Trophoblast cell (in vitro differentiated cells and primary cell): ENCODE measurements around the gene PPFIA2.

ENCODE experiments used
- DNase-seq, 2 donors: peaks; one replicate each; pipeline ENCODE4 v3.0.0-alpha.2; 2016
- H2AFZ ChIP-seq: 2 replicates; pipeline ENCODE4 v1.6.1; 2013; ENCODE audit warnings: low read length, moderate library complexity, mild to moderate bottlenecking; ENCODE audit not compliant: insufficient read depth, poor library complexity
- H2AK5ac ChIP-seq: 2 replicates; pipeline ENCODE4 v1.6.1; 2013; ENCODE audit warnings: mild to moderate bottlenecking, low read length
- H2BK120ac ChIP-seq: 2 replicates; pipeline ENCODE4 v1.6.1; 2013; ENCODE audit warnings: low read length, mild to moderate bottlenecking, moderate library complexity; ENCODE audit not compliant: insufficient read depth, poor library complexity
- H2BK12ac ChIP-seq: 2 replicates; pipeline ENCODE4 v1.6.1; 2013; ENCODE audit warnings: mild to moderate bottlenecking, low read length, moderate library complexity
- H2BK5ac ChIP-seq: 2 replicates; pipeline ENCODE4 v1.6.1; 2013; ENCODE audit warnings: low read length, low read depth, moderate library complexity, mild to moderate bottlenecking; ENCODE audit not compliant: poor library complexity
- H3K14ac ChIP-seq: 2 replicates; pipeline ENCODE4 v1.6.1; 2013; ENCODE audit warnings: mild to moderate bottlenecking, low read length
- H3K18ac ChIP-seq: 2 replicates; pipeline ENCODE4 v1.6.1; 2013; ENCODE audit warnings: mild to moderate bottlenecking, low read length
- H3K23ac ChIP-seq: 2 replicates; pipeline ENCODE4 v1.6.1; 2013; ENCODE audit warnings: low read length
- H3K27ac ChIP-seq: 2 replicates; pipeline ENCODE4 v1.5.1; 2013; ENCODE audit warnings: low read depth, mild to moderate bottlenecking, inconsistent platforms, low read length, moderate library complexity
- H3K27me3 ChIP-seq: 2 replicates; pipeline ENCODE4 v1.6.1; 2013; ENCODE audit warnings: inconsistent platforms, mild to moderate bottlenecking, low read length, moderate library complexity; ENCODE audit not compliant: insufficient read depth
- H3K36me3 ChIP-seq, 2 experiments: 1 replicate in 1 of 2; 2 replicates in 1 of 2; pipeline ENCODE4 v1.6.1; 2013; ENCODE audit warnings: low read length in 2 of 2, mild to moderate bottlenecking in 2 of 2, moderate library complexity in 1 of 2; ENCODE audit not compliant: insufficient read depth in 2 of 2, control insufficient read depth in 1 of 2
- H3K4ac ChIP-seq: 2 replicates; pipeline ENCODE4 v1.6.1; 2013; ENCODE audit warnings: low read depth, mild to moderate bottlenecking, low read length, moderate library complexity
- H3K4me1 ChIP-seq, 2 experiments: 1 replicate in 1 of 2; 2 replicates in 1 of 2; pipeline ENCODE4 v1.6.1; 2013; ENCODE audit warnings: low read length in 2 of 2, mild to moderate bottlenecking in 2 of 2, moderate library complexity in 1 of 2; ENCODE audit not compliant: insufficient read depth in 2 of 2, control insufficient read depth in 1 of 2
- H3K4me2 ChIP-seq: 2 replicates; pipeline ENCODE4 v1.6.1; 2013; ENCODE audit warnings: inconsistent platforms, mild to moderate bottlenecking, low read length, moderate library complexity
- H3K4me3 ChIP-seq: 2 replicates; pipeline ENCODE4 v1.5.1; 2013; ENCODE audit warnings: mild to moderate bottlenecking, low read depth, low read length, inconsistent platforms
- H3K79me1 ChIP-seq: one replicate; pipeline ENCODE4 v1.6.1; 2013; ENCODE audit warnings: low read length
- H3K79me2 ChIP-seq: 2 replicates; pipeline ENCODE4 v1.6.1; 2013; ENCODE audit warnings: low read length, mild to moderate bottlenecking; ENCODE audit not compliant: control insufficient read depth, insufficient read depth, poor library complexity
- H3K9ac ChIP-seq: 2 replicates; pipeline ENCODE4 v1.6.1; 2013; ENCODE audit warnings: mild to moderate bottlenecking, low read length
- H3K9me3 ChIP-seq: 2 replicates; pipeline ENCODE4 v1.6.1; 2013; ENCODE audit warnings: low read depth, mild to moderate bottlenecking, control low read depth, inconsistent platforms, low read length; ENCODE audit not compliant: insufficient read depth
- H4K12ac ChIP-seq: 2 replicates; pipeline ENCODE4 v1.6.1; 2013; ENCODE audit warnings: low read depth, mild to moderate bottlenecking, low read length, moderate library complexity
- H4K8ac ChIP-seq: 2 replicates; pipeline ENCODE4 v1.6.1; 2013; ENCODE audit warnings: low read depth, mild to moderate bottlenecking, low read length, moderate library complexity
- H4K91ac ChIP-seq: one replicate; pipeline ENCODE4 v1.6.1; 2013; ENCODE audit warnings: low read depth, mild to moderate bottlenecking, low read length, moderate library complexity
- WGBS: extraction: QIAGEN DNeasy Blood & Tissue Kit; methylation state at CpG from one replicate; pipeline ENCODE4 v1.1.7; 2013; ENCODE audit warnings: missing lambda C conversion rate; ENCODE audit not compliant: insufficient read length, insufficient coverage; ENCODE audit errors: extremely low coverage; 5-methylcytosine and 5-hydroxymethylcytosine counted together

The PPFIA2 gene

DNA sequence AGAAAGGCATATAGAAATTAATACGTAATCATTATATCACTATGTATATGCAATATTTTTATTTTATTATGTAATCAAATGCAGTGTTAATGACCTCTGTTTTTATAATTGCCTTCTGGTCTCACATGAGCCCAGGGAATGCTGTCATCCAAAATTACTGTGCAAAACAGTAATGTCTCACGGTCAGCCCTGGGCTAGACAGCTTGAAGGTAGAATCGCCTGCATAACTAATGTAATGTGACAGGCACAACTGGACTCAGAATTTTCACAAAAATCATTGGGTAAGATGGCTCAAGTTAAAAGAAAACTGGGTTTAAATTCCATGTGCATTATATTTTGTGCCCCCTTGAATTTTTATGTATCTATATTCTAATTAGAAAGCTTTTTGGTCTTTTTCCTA is 293.3 kb downstream of the PPFIA2 start:
- no peak for DNase-seq
- Histone ChIP-seq H4K12ac (no peak overlapping the region), H3K4me1 (no peaks in the 10 kb centered on the region), H3K36me3 (no peaks in the 10 kb centered on the region), H3K79me2 (no peaks in the 10 kb centered on the region), H3K4me3 (no peak overlapping the region), H2BK12ac (no peak overlapping the region), H2AFZ (no peak overlapping the region), H3K9me3 (no peaks in the 10 kb centered on the region), H3K9ac (no peak overlapping the region), H3K4me2 (no peak overlapping the region), H2AK5ac (no peak overlapping the region), H3K4ac (no peak overlapping the region), H4K91ac (no peak overlapping the region), H3K14ac (no peak overlapping the region), H2BK120ac (no peak overlapping the region), H3K79me1 (no peaks in the 10 kb centered on the region), H3K27ac (no peak overlapping the region), H3K23ac (no peak overlapping the region), H2BK5ac (no peak overlapping the region), H3K27me3 (no peaks in the 10 kb centered on the region), H3K18ac (no peak overlapping the region), H4K8ac (no peak overlapping the region)
- no CpG with 5 or more reads among the region's 3 CpGs for WGBS

DNA sequence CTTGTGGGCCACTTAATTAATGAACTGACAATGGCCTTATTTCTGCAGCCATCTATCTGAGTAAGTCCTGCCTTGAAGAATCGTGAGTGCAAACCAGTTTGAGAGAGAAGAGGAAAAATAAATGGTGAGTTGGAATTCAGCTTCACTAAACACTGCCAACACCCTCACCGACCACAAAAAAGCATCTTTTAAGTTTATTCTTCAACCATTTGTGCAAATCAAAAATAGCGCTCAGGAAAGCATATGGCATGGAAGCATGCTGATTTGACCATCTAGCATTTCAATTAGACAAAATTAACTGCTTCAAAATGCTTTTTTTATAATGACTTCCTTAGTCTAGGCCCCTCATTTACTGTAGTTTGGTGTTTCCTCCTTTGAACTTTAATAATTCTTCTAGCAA is 294.0 kb downstream of the PPFIA2 start:
- H2BK120ac ChIP-seq, result no peak overlapping the region
- H3K27me3 ChIP-seq, result no peaks in the 10 kb centered on the region
- H3K36me3 ChIP-seq, result no peaks in the 10 kb centered on the region
- no peak overlapping the region for H3K4me2 ChIP-seq
- H3K18ac ChIP-seq, result no peak overlapping the region
- H3K27ac ChIP-seq, result no peak overlapping the region
- no peak overlapping the region for H3K4ac ChIP-seq
- H3K79me1 ChIP-seq, result no peaks in the 10 kb centered on the region
- DNase-seq, result no peak
- H3K23ac ChIP-seq, result no peak overlapping the region
- H3K14ac ChIP-seq, result no peak overlapping the region
- H4K8ac ChIP-seq, result no peak overlapping the region
- no peak overlapping the region for H4K91ac ChIP-seq
- no peak overlapping the region for H2BK5ac ChIP-seq
- no peak overlapping the region for H3K4me3 ChIP-seq
- H3K4me1 ChIP-seq, result no peaks in the 10 kb centered on the region
- H3K79me2 ChIP-seq, result no peaks in the 10 kb centered on the region
- no peak overlapping the region for H2AFZ ChIP-seq
- H4K12ac ChIP-seq, result no peak overlapping the region
- WGBS, result no CpG with 5 or more reads among the region's 3 CpGs
- H3K9ac ChIP-seq, result no peak overlapping the region
- H3K9me3 ChIP-seq, result no peaks in the 10 kb centered on the region
- H2AK5ac ChIP-seq, result no peak overlapping the region
- H2BK12ac ChIP-seq, result no peak overlapping the region

DNA sequence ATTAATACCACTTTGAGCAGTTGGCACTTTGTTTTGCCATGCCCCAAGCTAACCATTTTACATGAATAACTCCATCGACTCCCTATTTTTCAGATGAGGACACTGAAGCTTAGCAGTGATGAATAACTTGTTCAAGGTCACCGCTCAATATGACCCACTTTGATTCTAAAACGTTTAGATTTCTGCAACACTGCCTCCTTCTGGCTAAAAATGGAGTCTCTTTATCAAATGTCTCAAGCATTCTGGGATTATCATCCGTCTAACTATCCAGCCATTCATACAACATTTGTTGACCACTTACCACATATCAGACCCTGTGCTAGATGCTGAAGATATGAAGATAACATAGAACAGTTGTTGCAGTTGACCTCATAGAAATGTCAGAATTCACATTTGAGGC is 298.0 kb downstream of the PPFIA2 start:
- DNase-seq, result no peak
- H2BK120ac ChIP-seq, result no peak overlapping the region
- WGBS, result no CpG with 5 or more reads among the region's 4 CpGs

DNA sequence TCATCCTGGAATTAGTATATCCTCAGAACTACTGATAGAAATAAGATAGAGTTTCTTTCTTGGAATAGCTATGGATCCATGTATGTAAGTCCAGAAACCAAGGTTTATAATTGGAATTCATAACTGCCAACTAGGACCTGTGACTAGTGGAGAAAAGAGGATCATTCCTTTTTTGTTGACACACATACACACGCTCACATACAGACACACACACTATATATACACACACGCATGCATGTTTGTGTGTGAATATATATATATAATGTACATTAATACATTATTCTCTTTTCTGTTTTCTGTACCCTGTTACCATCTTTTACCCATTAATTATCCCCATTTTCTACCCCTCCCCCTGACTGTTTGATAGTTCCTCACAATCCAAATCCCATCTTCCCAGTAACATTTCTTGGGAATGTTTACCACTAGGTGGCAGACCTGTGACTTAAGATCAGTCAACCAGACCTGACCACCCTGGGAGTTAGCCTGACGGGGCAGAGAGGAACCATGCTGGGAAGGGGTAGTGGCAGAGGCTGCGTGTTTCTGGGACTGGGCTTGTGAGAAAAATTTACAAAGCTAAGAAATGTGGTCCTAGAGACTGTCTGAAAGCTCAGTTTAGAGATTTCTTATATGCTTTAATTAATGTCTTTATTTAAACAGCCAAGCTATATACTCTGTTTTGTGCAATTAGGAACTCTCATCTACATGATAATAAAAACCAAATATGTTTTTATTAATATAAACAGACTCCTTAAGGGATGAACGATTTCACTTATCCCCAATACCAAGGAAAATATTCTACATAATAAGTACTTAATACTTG is 308.0 kb downstream of the PPFIA2 start:
- H3K79me1 ChIP-seq, result no peaks in the 10 kb centered on the region
- no CpG with 5 or more reads among the region's 5 CpGs for WGBS
- peak; percentile 14 to 74 for DNase-seq
- H3K18ac ChIP-seq, result no peak overlapping the region
- no peak overlapping the region for H3K4ac ChIP-seq
- no peak overlapping the region for H3K23ac ChIP-seq
- no peaks in the 10 kb centered on the region for H3K79me2 ChIP-seq
- H2BK120ac ChIP-seq, result no peak overlapping the region
- H2BK12ac ChIP-seq, result no peak overlapping the region
- H2BK5ac ChIP-seq, result no peak overlapping the region
- H2AK5ac ChIP-seq, result no peak overlapping the region
- no peak overlapping the region for H3K4me3 ChIP-seq
- no peaks in the 10 kb centered on the region for H3K4me1 ChIP-seq
- no peak overlapping the region for H4K8ac ChIP-seq
- H3K27ac ChIP-seq, result no peak overlapping the region
- no peak overlapping the region for H3K14ac ChIP-seq
- no peaks in the 10 kb centered on the region for H3K27me3 ChIP-seq
- no peak overlapping the region for H4K91ac ChIP-seq
- no peak overlapping the region for H3K4me2 ChIP-seq
- no peaks in the 10 kb centered on the region for H3K36me3 ChIP-seq
- H3K9me3 ChIP-seq, result no peaks in the 10 kb centered on the region
- H3K9ac ChIP-seq, result no peak overlapping the region
- H4K12ac ChIP-seq, result no peak overlapping the region
- H2AFZ ChIP-seq, result no peak overlapping the region

More for the DNA sequence above, 298.0 kb downstream of the PPFIA2 start:
- Histone ChIP-seq H3K9me3 (no peaks in the 10 kb centered on the region), H2AK5ac (no peak overlapping the region), H4K12ac (no peak overlapping the region), H3K18ac (no peak overlapping the region), H2BK12ac (no peak overlapping the region), H4K91ac (no peak overlapping the region), H2AFZ (no peak overlapping the region), H3K4me2 (no peak overlapping the region), H3K79me1 (no peaks in the 10 kb centered on the region), H3K27ac (no peak overlapping the region), H3K36me3 (no peaks in the 10 kb centered on the region), H3K14ac (no peak overlapping the region), H3K4ac (no peak overlapping the region), H3K23ac (no peak overlapping the region), H3K4me3 (no peak overlapping the region), H3K27me3 (no peaks in the 10 kb centered on the region), H4K8ac (no peak overlapping the region), H2BK5ac (no peak overlapping the region), H3K79me2 (no peaks in the 10 kb centered on the region), H3K9ac (no peak overlapping the region), H3K4me1 (no peaks in the 10 kb centered on the region)
